ENCODE measurements around the gene TMEM134. TPM values are rescaled to one million over a fixed set of nuclear protein-coding genes. Genes with fewer than 3 reads are reported as not detected.

Gene TMEM134
- total and polyA plus RNA-seq, 9 of the 15 experiments (the other 6 are each of a cell fraction or from before 2014, with no cell fraction given), result 0.63 to 48.4 (median 10.7) TPM

DNA sequence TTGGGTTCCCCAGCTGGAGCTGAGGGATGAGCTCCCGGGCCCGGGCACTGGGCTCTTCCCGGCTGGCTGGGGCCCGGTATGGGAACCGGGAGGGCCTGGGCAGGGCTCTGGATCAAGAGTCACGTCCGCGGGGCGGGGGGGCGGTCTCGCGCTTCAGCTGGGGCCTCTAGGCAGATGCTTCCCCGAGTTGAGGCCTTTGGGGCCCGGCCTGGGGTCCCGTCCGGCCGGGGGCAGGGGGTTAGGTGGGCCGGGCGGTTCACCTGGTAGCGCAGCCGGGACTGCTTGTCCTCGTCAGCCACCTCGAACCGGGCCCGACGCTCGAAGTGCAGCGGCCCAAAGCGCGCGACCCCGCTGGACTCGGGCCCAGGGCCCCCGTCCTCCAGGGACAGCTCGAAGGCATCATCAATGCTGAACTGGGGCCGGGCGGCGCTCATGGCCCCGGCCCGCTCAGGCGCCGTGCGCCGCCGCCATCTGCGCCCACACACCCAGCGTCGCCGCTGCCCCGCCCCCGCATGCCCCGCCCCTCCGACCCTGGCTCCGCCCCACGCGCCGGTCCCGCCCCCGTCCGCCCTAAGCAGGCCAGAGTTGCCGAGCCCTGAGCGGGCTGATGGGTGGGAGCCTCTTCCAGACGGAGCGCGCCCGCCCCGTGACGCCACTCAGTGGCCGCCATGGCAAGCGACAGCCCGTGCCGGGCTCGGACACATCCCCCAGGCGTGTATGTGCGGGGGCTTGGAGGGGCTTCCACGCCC lies at the start of gene TMEM134 (continued):
- TF ChIP-seq, protein P1, sequence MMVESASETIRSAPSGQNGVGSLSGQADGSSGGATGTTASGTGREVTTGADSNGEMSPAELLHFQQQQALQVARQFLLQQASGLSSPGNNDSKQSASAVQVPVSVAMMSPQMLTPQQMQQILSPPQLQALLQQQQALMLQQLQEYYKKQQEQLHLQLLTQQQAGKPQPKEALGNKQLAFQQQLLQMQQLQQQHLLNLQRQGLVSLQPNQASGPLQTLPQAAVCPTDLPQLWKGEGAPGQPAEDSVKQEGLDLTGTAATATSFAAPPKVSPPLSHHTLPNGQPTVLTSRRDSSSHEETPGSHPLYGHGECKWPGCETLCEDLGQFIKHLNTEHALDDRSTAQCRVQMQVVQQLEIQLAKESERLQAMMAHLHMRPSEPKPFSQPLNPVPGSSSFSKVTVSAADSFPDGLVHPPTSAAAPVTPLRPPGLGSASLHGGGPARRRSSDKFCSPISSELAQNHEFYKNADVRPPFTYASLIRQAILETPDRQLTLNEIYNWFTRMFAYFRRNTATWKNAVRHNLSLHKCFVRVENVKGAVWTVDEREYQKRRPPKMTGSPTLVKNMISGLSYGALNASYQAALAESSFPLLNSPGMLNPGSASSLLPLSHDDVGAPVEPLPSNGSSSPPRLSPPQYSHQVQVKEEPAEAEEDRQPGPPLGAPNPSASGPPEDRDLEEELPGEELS (CRISPR knock-in tag; IDR thresholded peaks at IDR 0.05; ENCODE audit: borderline replicate concordance), result no peak
- TF ChIP-seq ZNF583 (CRISPR knock-in tag; IDR thresholded peaks at IDR 0.05) (0 out of 2 replicates have a peak, but pooled peaks have one; percentile 17), RBM22 (IDR thresholded peaks at IDR 0.05; ENCODE audit: low read depth, low read length, poor library complexity, severe bottlenecking) (no peak), SIN3A (IDR thresholded peaks at IDR 0.05; ENCODE audit: borderline replicate concordance in 2 of 2, control insufficient read depth in 1 of 2, low read depth in 2 of 2, low read length in 2 of 2) (peak in 1 of 2 experiments; percentile 37; a peak in 2 of 4 replicates), KHSRP (IDR thresholded peaks at IDR 0.05) (no peak), CREM (IDR thresholded peaks at IDR 0.05; ENCODE audit: low read depth) (peak; percentile 93), ZBTB17 (CRISPR knock-in tag; IDR thresholded peaks at IDR 0.05) (peak; percentile 99), CREB1 (IDR thresholded peaks at IDR 0.05) (peak; percentile 74), CREB1 (CRISPR knock-in tag; IDR thresholded peaks at IDR 0.05) (peak; percentile 90), ZKSCAN8 (CRISPR knock-in tag; IDR thresholded peaks at IDR 0.05) (no peak), NFIX (CRISPR knock-in tag; IDR thresholded peaks at IDR 0.05; ENCODE audit: low read depth) (no peak), EHMT2 (IDR thresholded peaks at IDR 0.05) (no peak), ELF1 (tag; IDR thresholded peaks at IDR 0.05) (no peak), ZSCAN29 (IDR thresholded peaks at IDR 0.05) (no peak)
- TF ChIP-seq, protein P2, sequence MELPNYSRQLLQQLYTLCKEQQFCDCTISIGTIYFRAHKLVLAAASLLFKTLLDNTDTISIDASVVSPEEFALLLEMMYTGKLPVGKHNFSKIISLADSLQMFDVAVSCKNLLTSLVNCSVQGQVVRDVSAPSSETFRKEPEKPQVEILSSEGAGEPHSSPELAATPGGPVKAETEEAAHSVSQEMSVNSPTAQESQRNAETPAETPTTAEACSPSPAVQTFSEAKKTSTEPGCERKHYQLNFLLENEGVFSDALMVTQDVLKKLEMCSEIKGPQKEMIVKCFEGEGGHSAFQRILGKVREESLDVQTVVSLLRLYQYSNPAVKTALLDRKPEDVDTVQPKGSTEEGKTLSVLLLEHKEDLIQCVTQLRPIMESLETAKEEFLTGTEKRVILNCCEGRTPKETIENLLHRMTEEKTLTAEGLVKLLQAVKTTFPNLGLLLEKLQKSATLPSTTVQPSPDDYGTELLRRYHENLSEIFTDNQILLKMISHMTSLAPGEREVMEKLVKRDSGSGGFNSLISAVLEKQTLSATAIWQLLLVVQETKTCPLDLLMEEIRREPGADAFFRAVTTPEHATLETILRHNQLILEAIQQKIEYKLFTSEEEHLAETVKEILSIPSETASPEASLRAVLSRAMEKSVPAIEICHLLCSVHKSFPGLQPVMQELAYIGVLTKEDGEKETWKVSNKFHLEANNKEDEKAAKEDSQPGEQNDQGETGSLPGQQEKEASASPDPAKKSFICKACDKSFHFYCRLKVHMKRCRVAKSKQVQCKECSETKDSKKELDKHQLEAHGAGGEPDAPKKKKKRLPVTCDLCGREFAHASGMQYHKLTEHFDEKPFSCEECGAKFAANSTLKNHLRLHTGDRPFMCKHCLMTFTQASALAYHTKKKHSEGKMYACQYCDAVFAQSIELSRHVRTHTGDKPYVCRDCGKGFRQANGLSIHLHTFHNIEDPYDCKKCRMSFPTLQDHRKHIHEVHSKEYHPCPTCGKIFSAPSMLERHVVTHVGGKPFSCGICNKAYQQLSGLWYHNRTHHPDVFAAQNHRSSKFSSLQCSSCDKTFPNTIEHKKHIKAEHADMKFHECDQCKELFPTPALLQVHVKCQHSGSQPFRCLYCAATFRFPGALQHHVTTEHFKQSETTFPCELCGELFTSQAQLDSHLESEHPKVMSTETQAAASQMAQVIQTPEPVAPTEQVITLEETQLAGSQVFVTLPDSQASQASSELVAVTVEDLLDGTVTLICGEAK (IDR thresholded peaks at IDR 0.05), result no peak
- TF ChIP-seq, protein P2 (CRISPR knock-in tag; IDR thresholded peaks at IDR 0.05), result no peak
- TF ChIP-seq, protein P3, sequence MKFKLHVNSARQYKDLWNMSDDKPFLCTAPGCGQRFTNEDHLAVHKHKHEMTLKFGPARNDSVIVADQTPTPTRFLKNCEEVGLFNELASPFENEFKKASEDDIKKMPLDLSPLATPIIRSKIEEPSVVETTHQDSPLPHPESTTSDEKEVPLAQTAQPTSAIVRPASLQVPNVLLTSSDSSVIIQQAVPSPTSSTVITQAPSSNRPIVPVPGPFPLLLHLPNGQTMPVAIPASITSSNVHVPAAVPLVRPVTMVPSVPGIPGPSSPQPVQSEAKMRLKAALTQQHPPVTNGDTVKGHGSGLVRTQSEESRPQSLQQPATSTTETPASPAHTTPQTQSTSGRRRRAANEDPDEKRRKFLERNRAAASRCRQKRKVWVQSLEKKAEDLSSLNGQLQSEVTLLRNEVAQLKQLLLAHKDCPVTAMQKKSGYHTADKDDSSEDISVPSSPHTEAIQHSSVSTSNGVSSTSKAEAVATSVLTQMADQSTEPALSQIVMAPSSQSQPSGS (CRISPR knock-in tag; IDR thresholded peaks at IDR 0.05), result no peak

All from K562 (cell line).